HepG2 (cell line): Measurements from ENCODE around the gene CAMK1. TPM values are rescaled to one million over a fixed set of nuclear protein-coding genes. Genes with fewer than 3 reads are reported as not detected.

Experiments
- ATAC-seq: fragments of 200-7000 bp; cut with Tn5 transposase; 3 replicates; pipeline ENCODE4 v1.9.1; 2020; ENCODE audit warnings: mild to moderate bottlenecking, moderate library complexity
- BruUV-seq: library from RNA; stranded (reverse); fragments of 400-500 nt; replicated peaks from 2 replicates; lab custom pipeline; 2021; lab: Mats Ljungman, UMichigan
- CTCF ChIA-PET: fragments of 300-600 bp; formaldehyde crosslinking; extraction: SDS; loops from one replicate; lab custom pipeline; 2021; ENCODE audit warnings: low total read pairs, inconsistent platforms, low intra/inter-chr PET ratio; lab: Yijun Ruan, JAX
- POLR2A ChIA-PET: fragments of 350-600 bp; sonication (Branson Sonifier 250); formaldehyde crosslinking; loops from one replicate; lab custom pipeline; 2020; ENCODE audit warnings: antibody characterized with exemption, inconsistent platforms; lab: Yijun Ruan, JAX
- DNase-seq: peaks from one replicate; pipeline ENCODE4 v3.0.0-alpha.2; 2015; ENCODE audit warnings: low spot score
- FAIRE-seq: peaks from 3 replicates; lab custom pipeline; 2011; peaks lifted over from hg19 to GRCh38; lab: Jason Lieb, UNC
- H2AFZ ChIP-seq: one replicate; pipeline ENCODE4 v1.6.1; 2011; ENCODE audit warnings: low read length, inconsistent platforms
- H3K27ac ChIP-seq: fragments of 300-600 bp; 3 replicates; pipeline ENCODE4 v1.8.0; 2011; ENCODE audit warnings: mixed run types, mild to moderate bottlenecking, mixed read lengths, low read length, inconsistent platforms; ENCODE audit not compliant: insufficient read depth; ENCODE audit errors: extremely low read length
- H3K27me3 ChIP-seq, 2 experiments: fragments of 200-600 bp in 1 of 2; 2 replicates in 1 of 2; 3 replicates in 1 of 2; pipeline versions ENCODE4 v1.6.0 to v1.8.0; 2011; ENCODE audit warnings: low read length in 2 of 2, mild to moderate bottlenecking in 2 of 2, moderate library complexity in 2 of 2, inconsistent platforms in 1 of 2; ENCODE audit not compliant: insufficient read depth in 2 of 2, control insufficient read depth in 1 of 2
- H3K36me3 ChIP-seq, 2 experiments: fragments of 200-600 bp in 1 of 2; replicated peaks in 1 of 2; 2 replicates in 1 of 2; 3 replicates in 1 of 2; pipeline versions ENCODE4 v1.5.1 to v1.8.0; 2011; ENCODE audit warnings: low read length in 2 of 2, inconsistent platforms in 1 of 2; ENCODE audit not compliant: insufficient read depth in 2 of 2, control insufficient read depth in 1 of 2
- H3K4me1 ChIP-seq: 2 replicates; pipeline ENCODE4 v1.5.1; 2012; ENCODE audit warnings: low read length, inconsistent platforms; ENCODE audit not compliant: insufficient read depth
- H3K4me2 ChIP-seq: 2 replicates; pipeline ENCODE4 v1.6.0; 2011; ENCODE audit warnings: low read depth, low read length, inconsistent platforms
- H3K4me3 ChIP-seq, 3 experiments: fragments of 200-600 bp in 1 of 3; sonication (generic), shearing (Covaris generic) in 1 of 3; replicated peaks in 1 of 3; 2 replicates each; pipeline ENCODE4 v1.5.1; 2011 to 2016; ENCODE audit warnings: low read length in 3 of 3, inconsistent platforms in 2 of 3, low read depth in 2 of 3, mild to moderate bottlenecking in 2 of 3, control low read depth in 1 of 3, mixed read lengths in 1 of 3; ENCODE audit not compliant: insufficient read depth in 1 of 3
- H3K79me2 ChIP-seq: one replicate; pipeline ENCODE4 v1.6.1; 2011; ENCODE audit warnings: low read length, inconsistent platforms; ENCODE audit not compliant: insufficient read depth
- H3K9ac ChIP-seq: 2 replicates; pipeline ENCODE4 v1.6.0; 2011; ENCODE audit warnings: mild to moderate bottlenecking, low read depth, low read length, inconsistent platforms; ENCODE audit not compliant: insufficient read depth
- H3K9me3 ChIP-seq: 2 replicates; pipeline ENCODE4 v1.5.1; 2012; ENCODE audit warnings: mild to moderate bottlenecking, low read length
- H4K20me1 ChIP-seq: 2 replicates; pipeline ENCODE4 v1.6.0; 2011; ENCODE audit warnings: inconsistent platforms, mild to moderate bottlenecking, low read length, moderate library complexity; ENCODE audit not compliant: insufficient read depth
- ELF4 ChIP-seq: sonication (generic); formaldehyde crosslinking; IDR thresholded peaks from 2 replicates; pipeline ENCODE4 v1.5.0; 2020; ENCODE audit warnings: missing genetic modification reagents, mild to moderate bottlenecking, moderate library complexity, borderline replicate concordance
- HDAC2 ChIP-seq: sonication (generic); formaldehyde crosslinking; IDR thresholded peaks from 2 replicates; pipeline ENCODE4 v1.4.0; 2020; ENCODE audit warnings: missing genetic modification reagents
- MZF1 ChIP-seq: sonication (generic); formaldehyde crosslinking; IDR thresholded peaks from 2 replicates; pipeline ENCODE4 v1.8.1; 2023; ENCODE audit warnings: mild to moderate bottlenecking, missing genetic modification reagents, borderline replicate concordance
- NRL ChIP-seq: sonication (generic); formaldehyde crosslinking; IDR thresholded peaks from 2 replicates; pipeline ENCODE4 v1.5.0; 2020; ENCODE audit warnings: missing genetic modification reagents, mild to moderate bottlenecking, moderate library complexity, borderline replicate concordance
- SOX13 ChIP-seq, 3 experiments: fragments of 450-650 bp in 1 of 3; sonication (generic) in 1 of 3; formaldehyde crosslinking in 1 of 3; IDR thresholded peaks in 2 of 3; conservative IDR thresholded peaks in 1 of 3; 2 replicates each; pipeline versions ENCODE4 v1.5.0 to v1.6.1; 2016 to 2020; ENCODE audit warnings: antibody characterized with exemption in 1 of 3, mild to moderate bottlenecking in 1 of 3, missing compliant biosample characterization in 1 of 3, missing genetic modification reagents in 1 of 3, moderate library complexity in 1 of 3
- ZNF501 ChIP-seq: sonication (generic); formaldehyde crosslinking; IDR thresholded peaks from 2 replicates; pipeline ENCODE4 v1.5.1; 2020; ENCODE audit warnings: mild to moderate bottlenecking, moderate library complexity, missing genetic modification reagents
- WGBS: methylation state at CpG from one replicate; pipeline ENCODE4 v1.1.6; 2017; ENCODE audit warnings: low lambda C conversion rate; 5-methylcytosine and 5-hydroxymethylcytosine counted together
- in situ Hi-C: cut with HindIII; loops from 2 replicates; pipeline ENCODE4 v1.10.0; 2017; ENCODE audit warnings: low pct_unique_long_range_greater_than_20kb; ENCODE audit not compliant: extremely low pct_ligation_motif_present
- intact Hi-C: fragments of 100-400 bp; cut with micrococcal nuclease; formaldehyde crosslinking; loops from one replicate; pipeline ENCODE4 v1.10.0; 2022; ENCODE audit not compliant: unreplicated experiment
- polyA plus RNA-seq, 8 experiments: library from polyadenylated mRNA; depleted of rRNA in 3 of 8; stranded (reverse) in 7 of 8; unstranded in 1 of 8; fragments of >200 nt; fragmentation: Illumina TruSeq in 4 of 8; extraction: Trizol in 4 of 8; gene quantifications; 2 replicates each; pipeline versions ENCODE4 v1.2.1 to v1.2.3, GENCODE V29; 2011 to 2016; ENCODE audit warnings: low read depth in 4 of 8, missing spikeins in 1 of 8, mixed read lengths in 1 of 8; ENCODE audit not compliant: insufficient read depth in 1 of 8
- total RNA-seq, 5 experiments: library from RNA; depleted of rRNA; stranded (reverse); fragments of >200 nt; fragmentation: Illumina TruSeq; extraction: Trizol; gene quantifications; 2 replicates each; pipeline ENCODE4 v1.2.3, GENCODE V29; 2016; ENCODE audit warnings: low read depth in 1 of 5
- TF ChIP-seq, protein P1 (sequence below): sonication (generic); formaldehyde crosslinking; IDR thresholded peaks from 2 replicates; pipeline ENCODE4 v1.4.0; 2020; ENCODE audit warnings: missing genetic modification reagents
- TF ChIP-seq, protein P2 (sequence below), 2 experiments: IDR thresholded peaks; 2 replicates each; pipeline ENCODE4 v1.6.1; 2011 to 2012; ENCODE audit warnings: low read length in 2 of 2, borderline replicate concordance in 1 of 2, low read depth in 1 of 2, mild to moderate bottlenecking in 1 of 2, moderate library complexity in 1 of 2
- TF ChIP-seq, protein P3 (sequence below): IDR thresholded peaks from 2 replicates; pipeline ENCODE4 v1.6.1; 2016; ENCODE audit warnings: low read depth
- TF ChIP-seq, protein P4 (sequence below): sonication (generic); formaldehyde crosslinking; IDR thresholded peaks from 2 replicates; pipeline ENCODE4 v1.8.0; 2022; ENCODE audit warnings: missing genetic modification reagents, low read depth, mild to moderate bottlenecking, borderline replicate concordance

Gene CAMK1
- total and polyA plus RNA-seq, 2 of the 13 experiments (the other 11 are each of a cell fraction or from before 2014, with no cell fraction given), result 26.4 to 53.3 TPM

DNA sequence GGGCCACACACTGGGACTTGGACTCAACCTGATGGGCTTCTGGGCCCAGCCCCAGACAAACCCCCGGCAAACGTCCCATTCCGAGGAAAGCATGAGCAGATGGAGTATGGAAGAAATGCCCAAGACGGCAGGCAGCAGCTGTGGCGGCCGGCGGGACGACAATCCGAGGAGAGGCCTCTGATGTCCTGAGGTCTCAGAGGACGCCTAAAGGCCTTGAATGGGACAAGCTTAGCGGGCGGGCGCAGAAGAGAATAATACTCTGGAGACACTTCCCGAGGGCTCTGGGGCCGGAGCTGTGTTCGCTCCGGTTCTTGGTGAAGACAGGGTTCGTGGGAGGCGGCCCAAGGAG lies 20.5 kb downstream of the CAMK1 start:
- Histone ChIP-seq H3K27ac (peak overlapping the region; percentile 72), H3K36me3 (peaks cover 33 to 46% of the 10 kb centered on the region in 2 experiments), H3K9me3 (no peaks in the 10 kb centered on the region), H2AFZ (no peak overlapping the region), H3K27me3 (no peaks in the 10 kb centered on the region), H3K9ac (peak overlapping the region; percentile 77), H3K4me1 (peaks cover 19% of the 10 kb centered on the region), H3K79me2 (peaks cover 13% of the 10 kb centered on the region), H3K4me2 (peak overlapping the region; percentile 90), H3K4me3 (peak overlapping the region; percentile 78 to 89 (median 83)), H4K20me1 (no peaks in the 10 kb centered on the region)
- FAIRE-seq (no peak), ATAC-seq (peak; percentile 22), DNase-seq (no peak)
- WGBS, result 31% methylated on average over 16 of the region's 19 CpGs
- intact Hi-C loops, result loop anchor here (1.0 kb wide), 1 partner anchor 18 kb away; the partner anchor contains the start of gene BRPF1
- POLR2A ChIA-PET, result interaction anchor here (1.0 to 4.0 kb wide), 11 partner anchors 11 to 197 kb away, joined by 3 to 50 read pairs (median 7); partner anchors contain the start of genes ARPC4, BRPF1, CAMK1 and TADA3
- CTCF ChIA-PET, result no interaction called here
- BruUV-seq, result TSS peak; percentile 76
- in situ Hi-C loops, result no loop called here
- TF ChIP-seq ELF4 (CRISPR knock-in tag) (no peak), NRL (CRISPR knock-in tag) (0 out of 2 replicates have a peak, but pooled peaks have one; percentile 40), HDAC2 (peak; percentile 4; the same call in 1 of the 2 replicates), ZNF501 (CRISPR knock-in tag) (peak; percentile 63; the same call in 1 of the 2 replicates), SOX13 (IDR thresholded peaks at IDR 0.05) (no peak), SOX13 (CRISPR knock-in tag; conservative IDR thresholded peaks at IDR 0.05 in 1 of 2, IDR thresholded peaks at IDR 0.05 in 1 of 2) (no peak), MZF1 (CRISPR knock-in tag) (no peak)
- TF ChIP-seq, protein P1, sequence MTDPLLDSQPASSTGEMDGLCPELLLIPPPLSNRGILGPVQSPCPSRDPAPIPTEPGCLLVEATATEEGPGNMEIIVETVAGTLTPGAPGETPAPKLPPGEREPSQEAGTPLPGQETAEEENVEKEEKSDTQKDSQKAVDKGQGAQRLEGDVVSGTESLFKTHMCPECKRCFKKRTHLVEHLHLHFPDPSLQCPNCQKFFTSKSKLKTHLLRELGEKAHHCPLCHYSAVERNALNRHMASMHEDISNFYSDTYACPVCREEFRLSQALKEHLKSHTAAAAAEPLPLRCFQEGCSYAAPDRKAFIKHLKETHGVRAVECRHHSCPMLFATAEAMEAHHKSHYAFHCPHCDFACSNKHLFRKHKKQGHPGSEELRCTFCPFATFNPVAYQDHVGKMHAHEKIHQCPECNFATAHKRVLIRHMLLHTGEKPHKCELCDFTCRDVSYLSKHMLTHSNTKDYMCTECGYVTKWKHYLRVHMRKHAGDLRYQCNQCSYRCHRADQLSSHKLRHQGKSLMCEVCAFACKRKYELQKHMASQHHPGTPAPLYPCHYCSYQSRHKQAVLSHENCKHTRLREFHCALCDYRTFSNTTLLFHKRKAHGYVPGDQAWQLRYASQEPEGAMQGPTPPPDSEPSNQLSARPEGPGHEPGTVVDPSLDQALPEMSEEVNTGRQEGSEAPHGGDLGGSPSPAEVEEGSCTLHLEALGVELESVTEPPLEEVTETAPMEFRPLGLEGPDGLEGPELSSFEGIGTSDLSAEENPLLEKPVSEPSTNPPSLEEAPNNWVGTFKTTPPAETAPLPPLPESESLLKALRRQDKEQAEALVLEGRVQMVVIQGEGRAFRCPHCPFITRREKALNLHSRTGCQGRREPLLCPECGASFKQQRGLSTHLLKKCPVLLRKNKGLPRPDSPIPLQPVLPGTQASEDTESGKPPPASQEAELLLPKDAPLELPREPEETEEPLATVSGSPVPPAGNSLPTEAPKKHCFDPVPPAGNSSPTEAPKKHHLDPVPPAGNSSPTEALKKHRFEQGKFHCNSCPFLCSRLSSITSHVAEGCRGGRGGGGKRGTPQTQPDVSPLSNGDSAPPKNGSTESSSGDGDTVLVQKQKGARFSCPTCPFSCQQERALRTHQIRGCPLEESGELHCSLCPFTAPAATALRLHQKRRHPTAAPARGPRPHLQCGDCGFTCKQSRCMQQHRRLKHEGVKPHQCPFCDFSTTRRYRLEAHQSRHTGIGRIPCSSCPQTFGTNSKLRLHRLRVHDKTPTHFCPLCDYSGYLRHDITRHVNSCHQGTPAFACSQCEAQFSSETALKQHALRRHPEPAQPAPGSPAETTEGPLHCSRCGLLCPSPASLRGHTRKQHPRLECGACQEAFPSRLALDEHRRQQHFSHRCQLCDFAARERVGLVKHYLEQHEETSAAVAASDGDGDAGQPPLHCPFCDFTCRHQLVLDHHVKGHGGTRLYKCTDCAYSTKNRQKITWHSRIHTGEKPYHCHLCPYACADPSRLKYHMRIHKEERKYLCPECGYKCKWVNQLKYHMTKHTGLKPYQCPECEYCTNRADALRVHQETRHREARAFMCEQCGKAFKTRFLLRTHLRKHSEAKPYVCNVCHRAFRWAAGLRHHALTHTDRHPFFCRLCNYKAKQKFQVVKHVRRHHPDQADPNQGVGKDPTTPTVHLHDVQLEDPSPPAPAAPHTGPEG (CRISPR knock-in tag), result 0 out of 2 replicates have a peak, but pooled peaks have one; percentile 63
- TF ChIP-seq, protein P2, sequence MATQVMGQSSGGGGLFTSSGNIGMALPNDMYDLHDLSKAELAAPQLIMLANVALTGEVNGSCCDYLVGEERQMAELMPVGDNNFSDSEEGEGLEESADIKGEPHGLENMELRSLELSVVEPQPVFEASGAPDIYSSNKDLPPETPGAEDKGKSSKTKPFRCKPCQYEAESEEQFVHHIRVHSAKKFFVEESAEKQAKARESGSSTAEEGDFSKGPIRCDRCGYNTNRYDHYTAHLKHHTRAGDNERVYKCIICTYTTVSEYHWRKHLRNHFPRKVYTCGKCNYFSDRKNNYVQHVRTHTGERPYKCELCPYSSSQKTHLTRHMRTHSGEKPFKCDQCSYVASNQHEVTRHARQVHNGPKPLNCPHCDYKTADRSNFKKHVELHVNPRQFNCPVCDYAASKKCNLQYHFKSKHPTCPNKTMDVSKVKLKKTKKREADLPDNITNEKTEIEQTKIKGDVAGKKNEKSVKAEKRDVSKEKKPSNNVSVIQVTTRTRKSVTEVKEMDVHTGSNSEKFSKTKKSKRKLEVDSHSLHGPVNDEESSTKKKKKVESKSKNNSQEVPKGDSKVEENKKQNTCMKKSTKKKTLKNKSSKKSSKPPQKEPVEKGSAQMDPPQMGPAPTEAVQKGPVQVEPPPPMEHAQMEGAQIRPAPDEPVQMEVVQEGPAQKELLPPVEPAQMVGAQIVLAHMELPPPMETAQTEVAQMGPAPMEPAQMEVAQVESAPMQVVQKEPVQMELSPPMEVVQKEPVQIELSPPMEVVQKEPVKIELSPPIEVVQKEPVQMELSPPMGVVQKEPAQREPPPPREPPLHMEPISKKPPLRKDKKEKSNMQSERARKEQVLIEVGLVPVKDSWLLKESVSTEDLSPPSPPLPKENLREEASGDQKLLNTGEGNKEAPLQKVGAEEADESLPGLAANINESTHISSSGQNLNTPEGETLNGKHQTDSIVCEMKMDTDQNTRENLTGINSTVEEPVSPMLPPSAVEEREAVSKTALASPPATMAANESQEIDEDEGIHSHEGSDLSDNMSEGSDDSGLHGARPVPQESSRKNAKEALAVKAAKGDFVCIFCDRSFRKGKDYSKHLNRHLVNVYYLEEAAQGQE (IDR thresholded peaks at IDR 0.05; ENCODE audit: borderline replicate concordance in 1 of 2, low read depth in 1 of 2, low read length in 2 of 2), result no peak
- TF ChIP-seq, protein P3, sequence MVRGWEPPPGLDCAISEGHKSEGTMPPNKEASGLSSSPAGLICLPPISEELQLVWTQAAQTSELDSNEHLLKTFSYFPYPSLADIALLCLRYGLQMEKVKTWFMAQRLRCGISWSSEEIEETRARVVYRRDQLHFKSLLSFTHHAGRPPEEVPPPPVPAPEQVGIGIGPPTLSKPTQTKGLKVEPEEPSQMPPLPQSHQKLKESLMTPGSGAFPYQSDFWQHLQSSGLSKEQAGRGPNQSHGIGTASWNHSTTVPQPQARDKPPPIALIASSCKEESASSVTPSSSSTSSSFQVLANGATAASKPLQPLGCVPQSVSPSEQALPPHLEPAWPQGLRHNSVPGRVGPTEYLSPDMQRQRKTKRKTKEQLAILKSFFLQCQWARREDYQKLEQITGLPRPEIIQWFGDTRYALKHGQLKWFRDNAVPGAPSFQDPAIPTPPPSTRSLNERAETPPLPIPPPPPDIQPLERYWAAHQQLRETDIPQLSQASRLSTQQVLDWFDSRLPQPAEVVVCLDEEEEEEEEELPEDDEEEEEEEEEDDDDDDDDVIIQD (CRISPR knock-in tag), result 0 out of 2 replicates have a peak, but pooled peaks have one; percentile 2
- TF ChIP-seq, protein P4, sequence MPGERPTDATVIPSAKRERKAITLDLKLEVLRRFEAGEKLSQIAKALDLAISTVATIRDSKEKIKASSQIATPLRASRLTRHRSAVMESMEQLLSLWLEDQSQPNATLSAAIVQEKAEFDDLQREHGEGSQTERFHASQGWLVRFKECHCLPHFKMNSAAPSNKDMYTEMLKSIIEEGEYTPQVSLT, result 0 out of 2 replicates have a peak, but pooled peaks have one; percentile 52
